Stimulated activated memory B cell treated with anti-CD40 and anti-IgM and Interleukin-4, amounts not matched to agents 10 μg/mL and 1 μg/mL and 100 μg/mL, for 72 hours (primary cell): Measurements from ENCODE around the gene SLAMF9.

Source experiments
- ATAC-seq: fragments of 150-1000 bp; cut with Tn5 transposase; 2 replicates; pipeline ENCODE4 v1.10.0; 2021
- H3K27ac Mint-ChIP-seq: one replicate; pipeline ENCODE4 v1.8.0; 2022; ENCODE audit warnings: mild to moderate bottlenecking, mixed read lengths
- H3K27me3 Mint-ChIP-seq: one replicate; pipeline ENCODE4 v1.8.0; 2022; ENCODE audit warnings: mixed read lengths
- H3K36me3 Mint-ChIP-seq: one replicate; pipeline ENCODE4 v1.8.0; 2022; ENCODE audit warnings: mixed read lengths
- H3K4me1 Mint-ChIP-seq: one replicate; pipeline ENCODE4 v1.8.0; 2022; ENCODE audit warnings: mixed read lengths
- H3K4me3 Mint-ChIP-seq: one replicate; pipeline ENCODE4 v1.8.0; 2022; ENCODE audit warnings: mild to moderate bottlenecking, moderate library complexity, mixed read lengths
- H3K9me3 Mint-ChIP-seq: one replicate; pipeline ENCODE4 v1.8.0; 2022; ENCODE audit warnings: mixed read lengths

The SLAMF9 gene

GRCh38 chr1:159935719-159936272, 18.2 kb downstream of the SLAMF9 start:
- Mint-ChIP-seq H3K27me3 (no peaks in the 10 kb centered on the region), H3K9me3 (no peaks in the 10 kb centered on the region), H3K36me3 (no peaks in the 10 kb centered on the region), H3K4me1 (peaks cover 69% of the 10 kb centered on the region), H3K4me3 (no peak overlapping the region), H3K27ac (no peak overlapping the region)
- ATAC-seq = no peak

GRCh38 chr1:159935305-159935704, 18.7 kb downstream of the SLAMF9 start:
- no peaks in the 10 kb centered on the region for H3K27me3 Mint-ChIP-seq
- no peaks in the 10 kb centered on the region for H3K36me3 Mint-ChIP-seq

GRCh38 chr1:159934136-159935039, 19.6 kb downstream of the SLAMF9 start:
- H3K4me1 Mint-ChIP-seq = peaks cover 64% of the 10 kb centered on the region
- no peak overlapping the region for H3K27ac Mint-ChIP-seq
- H3K36me3 Mint-ChIP-seq = no peaks in the 10 kb centered on the region

More at GRCh38 chr1:159935305-159935704, 18.7 kb downstream of the SLAMF9 start:
- Mint-ChIP-seq H3K4me3 (no peak overlapping the region), H3K4me1 (peaks cover 66% of the 10 kb centered on the region), H3K27ac (no peak overlapping the region), H3K9me3 (no peaks in the 10 kb centered on the region)
- ATAC-seq = no peak

GRCh38 chr1:159933347-159933746, 20.7 kb downstream of the SLAMF9 start:
- no peak for ATAC-seq

More at GRCh38 chr1:159934136-159935039, 19.6 kb downstream of the SLAMF9 start:
- Mint-ChIP-seq H3K27me3 (peaks cover 2% of the 10 kb centered on the region), H3K4me3 (no peak overlapping the region), H3K9me3 (no peaks in the 10 kb centered on the region)
- ATAC-seq = no peak

GRCh38 chr1:159932296-159933285, 21.4 kb downstream of the SLAMF9 start:
- H3K4me1 Mint-ChIP-seq = peaks cover 47% of the 10 kb centered on the region
- no peaks in the 10 kb centered on the region for H3K36me3 Mint-ChIP-seq
- H3K9me3 Mint-ChIP-seq = no peaks in the 10 kb centered on the region
- H3K4me3 Mint-ChIP-seq = no peak overlapping the region
- H3K27me3 Mint-ChIP-seq = peaks cover 9% of the 10 kb centered on the region
- ATAC-seq = no peak
- no peak overlapping the region for H3K27ac Mint-ChIP-seq

More at GRCh38 chr1:159933347-159933746, 20.7 kb downstream of the SLAMF9 start:
- Mint-ChIP-seq H3K27me3 (peaks cover 9% of the 10 kb centered on the region), H3K36me3 (no peaks in the 10 kb centered on the region), H3K4me3 (no peak overlapping the region), H3K27ac (no peak overlapping the region), H3K4me1 (peaks cover 55% of the 10 kb centered on the region), H3K9me3 (no peaks in the 10 kb centered on the region)

GRCh38 chr1:159931795-159932173, 22.3 kb downstream of the SLAMF9 start:
- H3K4me1 Mint-ChIP-seq = peaks cover 44% of the 10 kb centered on the region

GRCh38 chr1:159931101-159931794, 22.8 kb downstream of the SLAMF9 start:
- H3K4me1 Mint-ChIP-seq = peaks cover 44% of the 10 kb centered on the region
- no peak for ATAC-seq
- H3K36me3 Mint-ChIP-seq = no peaks in the 10 kb centered on the region
- H3K4me3 Mint-ChIP-seq = no peak overlapping the region
- no peak overlapping the region for H3K27ac Mint-ChIP-seq
- peaks cover 9% of the 10 kb centered on the region for H3K27me3 Mint-ChIP-seq
- no peaks in the 10 kb centered on the region for H3K9me3 Mint-ChIP-seq

More at GRCh38 chr1:159931795-159932173, 22.3 kb downstream of the SLAMF9 start:
- Mint-ChIP-seq H3K27me3 (peaks cover 9% of the 10 kb centered on the region), H3K4me3 (no peak overlapping the region), H3K36me3 (no peaks in the 10 kb centered on the region), H3K9me3 (no peaks in the 10 kb centered on the region), H3K27ac (no peak overlapping the region)
- ATAC-seq = no peak

- no peak overlapping the region for H3K27ac Mint-ChIP-seq
- H3K27me3 Mint-ChIP-seq = peaks cover 9% of the 10 kb centered on the region
- peaks cover 44% of the 10 kb centered on the region for H3K4me1 Mint-ChIP-seq
These were observed 23.4 kb downstream of the SLAMF9 start for GRCh38 chr1:159930634-159931033.

GRCh38 chr1:159930216-159930615, 23.8 kb downstream of the SLAMF9 start:
- Mint-ChIP-seq H3K36me3 (no peaks in the 10 kb centered on the region), H3K27ac (no peak overlapping the region), H3K27me3 (peaks cover 9% of the 10 kb centered on the region), H3K9me3 (no peaks in the 10 kb centered on the region), H3K4me3 (no peak overlapping the region), H3K4me1 (peaks cover 41% of the 10 kb centered on the region)
- no peak for ATAC-seq

More at GRCh38 chr1:159930634-159931033, 23.4 kb downstream of the SLAMF9 start:
- H3K36me3 Mint-ChIP-seq = no peaks in the 10 kb centered on the region
- no peak overlapping the region for H3K4me3 Mint-ChIP-seq
- no peak for ATAC-seq
- no peaks in the 10 kb centered on the region for H3K9me3 Mint-ChIP-seq

- no peak overlapping the region for H3K27ac Mint-ChIP-seq
- peaks cover 39% of the 10 kb centered on the region for H3K4me1 Mint-ChIP-seq
- no peaks in the 10 kb centered on the region for H3K36me3 Mint-ChIP-seq
- H3K27me3 Mint-ChIP-seq = peaks cover 9% of the 10 kb centered on the region
- no peaks in the 10 kb centered on the region for H3K9me3 Mint-ChIP-seq
- H3K4me3 Mint-ChIP-seq = no peak overlapping the region
- ATAC-seq = no peak
These were observed 24.6 kb downstream of the SLAMF9 start for GRCh38 chr1:159929155-159930051.

GRCh38 chr1:159928491-159929050, 25.5 kb downstream of the SLAMF9 start:
- peaks cover 38% of the 10 kb centered on the region for H3K4me1 Mint-ChIP-seq
- no peak for ATAC-seq
- no peak overlapping the region for H3K4me3 Mint-ChIP-seq
- H3K36me3 Mint-ChIP-seq = peaks cover 7% of the 10 kb centered on the region
- H3K27ac Mint-ChIP-seq = no peak overlapping the region
- no peaks in the 10 kb centered on the region for H3K9me3 Mint-ChIP-seq
- H3K27me3 Mint-ChIP-seq = peaks cover 9% of the 10 kb centered on the region

GRCh38 chr1:159927849-159928431, 26.1 kb downstream of the SLAMF9 start:
- peaks cover 38% of the 10 kb centered on the region for H3K4me1 Mint-ChIP-seq
- H3K27ac Mint-ChIP-seq = no peak overlapping the region
- H3K9me3 Mint-ChIP-seq = no peaks in the 10 kb centered on the region
- H3K4me3 Mint-ChIP-seq = no peak overlapping the region
- H3K36me3 Mint-ChIP-seq = peaks cover 13% of the 10 kb centered on the region
- peaks cover 9% of the 10 kb centered on the region for H3K27me3 Mint-ChIP-seq
- ATAC-seq = no peak

- H3K36me3 Mint-ChIP-seq = peaks cover 17% of the 10 kb centered on the region
- peaks cover 40% of the 10 kb centered on the region for H3K4me1 Mint-ChIP-seq
- H3K9me3 Mint-ChIP-seq = no peaks in the 10 kb centered on the region
- H3K27me3 Mint-ChIP-seq = peaks cover 9% of the 10 kb centered on the region
- no peak overlapping the region for H3K4me3 Mint-ChIP-seq
- ATAC-seq = no peak
- H3K27ac Mint-ChIP-seq = no peak overlapping the region
These were observed 26.7 kb downstream of the SLAMF9 start for GRCh38 chr1:159927211-159927848.
